OCI-LY3 (cell line): Measurements from ENCODE around the gene CLCN4.

Source experiments
- EZH2phosphoT487 ChIP-seq: fragments of 200-600 bp; shearing (Covaris generic); IDR thresholded peaks from 2 replicates; pipeline ENCODE4 v1.6.1; 2018; ENCODE audit warnings: antibody characterized with exemption, mixed run types, low read depth
- TF ChIP-seq, protein P1 (sequence below): fragments of 200-600, 300-600 bp; sonication (generic); IDR thresholded peaks from 2 replicates; pipeline ENCODE4 v1.5.1; 2014; ENCODE audit warnings: antibody characterized with exemption, low read length, low read depth

DNA sequence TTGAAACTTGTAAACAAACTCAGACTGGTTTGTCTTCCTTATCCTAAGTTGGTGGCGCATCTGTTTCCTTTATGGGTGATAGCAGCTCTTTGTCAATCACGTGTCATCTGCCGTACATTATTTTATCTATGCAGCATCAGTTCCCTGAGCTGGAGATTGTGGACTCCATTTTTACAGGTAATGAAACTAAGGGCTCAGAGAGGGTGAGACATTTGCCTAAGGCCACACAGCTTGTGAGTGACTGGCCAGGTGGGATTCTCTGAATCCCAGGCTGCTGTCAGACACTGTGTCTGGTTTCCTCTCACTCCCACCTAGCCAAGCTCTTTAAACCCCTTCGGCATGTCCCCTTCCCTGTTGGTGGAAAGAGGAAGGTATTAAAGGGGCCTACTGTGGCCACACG is 41.7 kb upstream of the CLCN4 start:
- TF ChIP-seq, protein P1, sequence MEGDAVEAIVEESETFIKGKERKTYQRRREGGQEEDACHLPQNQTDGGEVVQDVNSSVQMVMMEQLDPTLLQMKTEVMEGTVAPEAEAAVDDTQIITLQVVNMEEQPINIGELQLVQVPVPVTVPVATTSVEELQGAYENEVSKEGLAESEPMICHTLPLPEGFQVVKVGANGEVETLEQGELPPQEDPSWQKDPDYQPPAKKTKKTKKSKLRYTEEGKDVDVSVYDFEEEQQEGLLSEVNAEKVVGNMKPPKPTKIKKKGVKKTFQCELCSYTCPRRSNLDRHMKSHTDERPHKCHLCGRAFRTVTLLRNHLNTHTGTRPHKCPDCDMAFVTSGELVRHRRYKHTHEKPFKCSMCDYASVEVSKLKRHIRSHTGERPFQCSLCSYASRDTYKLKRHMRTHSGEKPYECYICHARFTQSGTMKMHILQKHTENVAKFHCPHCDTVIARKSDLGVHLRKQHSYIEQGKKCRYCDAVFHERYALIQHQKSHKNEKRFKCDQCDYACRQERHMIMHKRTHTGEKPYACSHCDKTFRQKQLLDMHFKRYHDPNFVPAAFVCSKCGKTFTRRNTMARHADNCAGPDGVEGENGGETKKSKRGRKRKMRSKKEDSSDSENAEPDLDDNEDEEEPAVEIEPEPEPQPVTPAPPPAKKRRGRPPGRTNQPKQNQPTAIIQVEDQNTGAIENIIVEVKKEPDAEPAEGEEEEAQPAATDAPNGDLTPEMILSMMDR = no peak
- TF ChIP-seq EZH2phosphoT487 = no peak
